ENCODE data around the gene UTP14C. TPM values are rescaled to one million over a fixed set of nuclear protein-coding genes. Genes with fewer than 3 reads are reported as not detected.

The UTP14C gene
- total RNA-seq, 1 donor from 2014 or later, result 10.7 TPM

DNA sequence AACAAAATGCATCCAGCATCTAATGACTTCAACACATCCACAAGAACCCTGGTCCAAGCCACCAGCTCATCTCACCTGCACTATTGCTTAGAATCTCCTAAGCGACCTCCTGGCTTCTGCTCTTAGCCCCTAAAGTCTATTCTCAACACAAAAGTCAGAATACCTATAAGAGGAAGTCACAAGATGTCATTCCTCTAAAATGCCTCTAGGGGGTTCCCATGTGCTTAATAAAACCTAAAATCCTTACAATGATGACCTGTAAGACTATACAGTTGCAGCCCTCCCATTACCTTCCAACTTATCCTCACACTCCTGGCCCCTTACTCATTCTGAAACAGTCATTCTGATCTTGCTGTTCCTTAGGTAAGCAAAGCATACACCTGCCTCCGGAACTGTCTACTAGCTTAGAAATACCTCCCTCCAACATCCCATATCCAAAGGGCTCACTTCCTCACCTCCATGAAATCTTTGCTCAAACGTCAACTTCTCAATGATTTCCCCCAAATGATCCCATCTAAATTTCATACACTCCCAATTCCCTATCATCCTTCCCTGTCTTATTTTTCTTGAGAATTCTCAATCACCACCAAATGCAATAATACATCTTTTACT lies 23.3 kb upstream of the UTP14C start:
- intact Hi-C loops (cut with micrococcal nuclease), result loop anchor here (2.0 kb wide), 1 partner anchor 126 kb away; no protein-coding TSS in a partner anchor
- ATAC-seq (peak; percentile 50), DNase-seq (no peak)

DNA sequence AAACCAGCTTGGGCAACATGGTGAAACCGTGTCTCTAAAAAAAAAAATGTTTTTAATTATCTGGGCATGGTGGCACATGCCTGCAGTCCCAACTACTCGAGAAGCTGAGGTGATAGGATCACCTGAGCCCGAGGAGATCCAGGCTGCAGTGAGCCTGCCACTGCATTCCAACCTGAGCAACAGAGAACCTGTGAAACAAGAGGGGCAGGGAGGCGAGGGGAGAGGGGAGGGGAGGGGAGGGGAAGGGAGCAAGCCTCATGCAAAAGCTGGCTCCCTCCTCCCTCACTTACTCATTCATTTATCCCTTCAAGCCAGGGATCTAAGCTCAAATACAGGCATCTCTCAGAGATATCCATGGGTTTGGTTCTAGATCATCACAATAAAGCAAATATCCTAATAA lies 22.1 kb upstream of the UTP14C start:
- DNase-seq, result no peak
- no peak for ATAC-seq
- intact Hi-C loops (cut with micrococcal nuclease), result no loop called here

DNA sequence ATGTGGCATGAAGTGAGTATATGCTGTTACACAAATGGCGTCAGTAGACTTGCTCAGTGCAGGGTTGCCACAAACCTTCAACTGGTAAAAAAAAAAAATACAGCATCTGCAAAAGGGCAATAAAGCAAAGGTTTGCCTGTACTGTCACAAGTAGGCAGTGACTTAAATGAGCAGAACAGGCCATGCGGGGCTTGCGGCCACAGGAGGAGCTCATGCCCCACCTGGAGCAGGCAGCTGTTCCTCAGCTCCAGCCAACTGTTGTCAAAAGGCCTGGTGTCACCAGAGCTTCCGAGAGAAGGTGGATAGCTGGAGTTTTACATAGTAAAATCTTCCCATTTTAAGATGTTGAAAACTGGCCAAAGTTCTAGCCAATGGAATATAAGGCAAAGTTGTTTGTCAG lies 20.9 kb upstream of the UTP14C start:
- intact Hi-C loops (cut with micrococcal nuclease), result no loop called here
- ATAC-seq (no peak), DNase-seq (no peak)

DNA sequence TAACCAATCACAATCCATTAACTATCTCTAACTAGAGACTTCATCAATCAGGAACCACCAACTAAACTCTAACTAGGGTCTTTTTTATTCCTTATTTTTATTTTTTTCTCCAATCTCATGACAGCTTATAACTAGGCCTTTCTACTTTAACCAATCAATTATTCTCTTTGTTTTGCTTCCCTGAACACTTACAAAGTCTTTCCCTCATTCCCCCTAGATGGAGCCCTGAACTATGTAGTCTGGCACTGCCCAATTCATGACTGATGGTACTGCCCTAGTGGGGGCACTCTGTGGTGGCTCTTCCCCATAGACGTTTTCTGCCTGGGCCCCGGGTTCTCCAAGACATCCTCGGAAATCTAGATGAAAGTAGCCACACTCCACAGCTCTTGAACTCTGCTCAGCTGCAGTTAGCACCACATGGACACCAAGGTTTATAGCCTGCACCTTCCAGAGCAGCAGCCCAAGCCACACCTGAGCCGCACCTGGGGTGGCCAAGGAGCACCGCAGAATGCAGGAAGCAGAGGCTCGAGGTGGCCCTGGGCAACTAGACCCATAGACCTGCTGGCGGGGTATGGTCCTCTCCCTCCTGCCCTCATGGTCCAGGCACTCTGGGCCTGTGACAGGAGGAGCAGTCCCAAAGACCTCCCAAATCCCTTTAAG lies 19.9 kb upstream of the UTP14C start:
- intact Hi-C loops (cut with micrococcal nuclease), result no loop called here
- ATAC-seq (no peak), DNase-seq (no peak)

DNA sequence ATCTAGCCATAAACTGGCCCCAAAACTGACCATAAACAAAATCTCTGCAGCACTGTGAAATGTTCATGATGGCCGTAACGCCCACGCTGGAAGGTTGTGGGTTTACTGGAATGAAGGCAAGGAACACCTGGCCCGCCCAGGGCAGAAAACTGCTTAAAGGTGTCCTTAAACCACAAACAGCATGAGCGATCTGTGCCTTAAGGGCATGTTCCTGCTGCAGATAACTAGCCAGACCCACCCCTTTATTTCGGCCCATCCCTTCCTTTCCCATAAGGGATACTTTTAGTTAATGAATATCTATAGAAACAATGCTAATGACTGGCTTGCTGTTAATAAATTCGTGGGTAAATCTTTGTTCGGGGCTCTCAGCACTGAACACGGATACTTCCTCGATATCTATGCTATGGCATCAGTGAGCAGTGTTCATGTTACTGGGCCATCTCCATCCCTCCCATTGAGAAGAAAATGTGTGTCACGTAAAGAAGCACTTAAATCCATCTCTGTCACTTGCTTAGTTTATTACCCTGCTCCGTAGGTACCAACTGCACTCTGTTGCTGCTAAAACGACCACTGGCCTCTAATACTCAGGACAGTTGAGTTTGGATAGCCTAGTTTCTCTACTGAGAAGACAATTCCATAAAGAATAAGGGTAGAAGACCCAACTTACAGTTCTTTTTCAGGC lies 18.5 kb upstream of the UTP14C start:
- intact Hi-C loops (cut with micrococcal nuclease), result no loop called here
- no peak for DNase-seq
- no peak for ATAC-seq

GRCh38 chr13:52006523-52007245 lies 17.8 kb upstream of the UTP14C start:
- intact Hi-C loops (cut with micrococcal nuclease), result no loop called here
- no peak for ATAC-seq
- no peak for DNase-seq

DNA sequence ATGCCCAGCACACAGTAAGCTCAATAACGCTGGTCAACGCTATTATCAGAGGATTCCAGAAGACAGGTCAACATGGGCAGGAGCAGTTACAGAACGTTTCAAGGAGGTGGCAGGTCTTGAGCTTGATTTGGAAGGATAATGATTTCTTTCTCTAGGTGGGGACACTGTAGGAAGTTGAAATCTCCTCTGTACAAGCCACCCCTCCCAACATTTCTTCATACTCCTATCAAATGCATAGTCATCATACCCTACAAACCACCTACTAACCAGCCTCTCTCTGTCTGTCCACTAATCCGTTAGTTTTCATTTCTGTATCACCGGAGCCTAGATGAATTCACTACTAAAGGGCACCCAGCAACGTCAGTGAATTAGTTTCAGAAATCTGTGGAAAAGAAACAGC lies 14.5 kb upstream of the UTP14C start:
- ATAC-seq, result no peak
- intact Hi-C loops (cut with micrococcal nuclease), result no loop called here
- DNase-seq, result no peak

DNA sequence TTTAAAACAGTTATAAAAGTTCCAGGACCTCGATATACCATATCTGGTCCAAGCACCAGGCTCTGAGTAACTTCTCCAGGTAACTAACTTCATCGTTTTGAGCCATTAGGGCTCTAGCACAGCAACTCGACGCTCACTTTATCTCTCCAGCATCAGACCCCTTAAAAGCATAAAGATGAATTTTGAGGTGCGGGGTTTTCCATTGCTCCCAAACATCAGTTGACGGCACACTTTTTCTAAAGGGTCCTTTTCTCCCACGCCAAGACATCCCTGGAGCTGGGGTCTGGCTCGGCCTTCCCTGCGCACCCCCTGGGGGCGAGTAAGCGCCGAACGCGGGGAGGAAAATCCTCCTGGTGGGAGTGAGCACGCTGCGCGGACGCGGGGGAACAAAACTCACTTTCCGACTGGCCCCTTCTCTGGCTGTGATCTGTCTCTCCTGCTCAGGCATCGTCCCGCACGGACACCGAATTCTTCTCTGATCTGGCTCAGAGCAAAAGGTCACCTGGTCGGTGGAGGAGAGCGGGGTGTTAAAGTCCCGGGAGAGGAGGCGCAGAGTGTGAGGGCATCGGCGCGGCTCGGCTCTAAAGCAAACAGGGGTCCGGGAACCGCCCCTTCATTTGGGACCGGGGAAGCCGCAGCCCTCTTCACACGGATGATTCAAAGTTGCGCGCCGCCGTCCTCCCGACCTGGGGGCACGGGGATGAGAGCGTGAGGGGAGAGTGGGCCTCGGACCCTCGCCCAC lies 13.4 kb upstream of the UTP14C start, which contains the start of gene ATP7B:
Gene ATP7B, minus strand, starts transcription at position 561 of the 742 bp plus-strand sequence. Its CDS starts 113 bp downstream, at position 448.
- DNase-seq, result peak; percentile 30
- intact Hi-C loops (cut with micrococcal nuclease), result no loop called here

GRCh38 chr13:52011632-52012511 lies 12.6 kb upstream of the UTP14C start, which contains the start of gene ALG11:
Gene ALG11, plus strand, starts transcription at chr13:52012398. Its CDS starts 21 bp downstream, at chr13:52012419.
- ATAC-seq, result peak; percentile 100
- DNase-seq, result peak; percentile 100
- intact Hi-C loops (cut with micrococcal nuclease), result no loop called here

More for the DNA sequence above, 13.4 kb upstream of the UTP14C start, which contains the start of gene ATP7B:
- peak; percentile 44 for ATAC-seq

DNA sequence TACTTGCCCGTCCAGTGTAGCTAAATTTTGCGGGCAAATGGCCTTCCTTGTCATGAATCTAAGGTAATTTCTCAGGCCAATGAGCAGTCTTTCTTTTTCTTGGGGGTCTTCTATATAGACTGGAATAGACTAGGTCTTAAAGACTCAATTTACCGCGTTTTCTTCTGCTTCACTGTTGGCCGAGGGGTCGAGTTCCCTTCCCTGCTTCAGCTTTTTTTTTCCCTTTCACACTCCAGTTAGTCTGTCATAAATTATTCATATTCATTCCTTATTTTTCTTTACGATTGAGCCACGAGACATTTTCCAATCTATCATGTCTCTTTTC lies 12.0 kb upstream of the UTP14C start:
- no peak for ATAC-seq

DNA sequence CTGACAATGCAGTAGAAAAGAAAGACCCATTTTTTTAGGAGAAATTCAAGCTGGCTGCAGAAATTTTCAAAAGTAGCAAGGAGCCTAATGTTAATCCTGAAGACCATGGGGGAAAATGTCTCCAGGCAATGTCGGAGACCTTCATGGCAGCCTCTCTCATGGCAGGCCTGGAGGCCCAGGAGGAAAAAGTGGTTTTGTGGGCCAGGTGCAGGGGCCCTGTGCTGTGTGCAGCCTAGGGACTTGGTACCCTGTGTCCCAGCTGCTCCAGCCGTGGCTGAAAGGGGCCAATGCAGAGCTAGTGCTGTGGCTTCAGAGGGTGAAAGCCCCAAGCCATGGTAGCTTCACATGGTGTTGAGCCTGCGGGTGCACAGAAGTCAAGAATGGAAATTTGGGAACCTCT lies 8.2 kb upstream of the UTP14C start:
- DNase-seq (no peak), ATAC-seq (no peak)
- intact Hi-C loops (cut with micrococcal nuclease), result no loop called here

More for the DNA sequence above, 12.0 kb upstream of the UTP14C start:
- intact Hi-C loops (cut with micrococcal nuclease), result no loop called here
- DNase-seq, result no peak

DNA sequence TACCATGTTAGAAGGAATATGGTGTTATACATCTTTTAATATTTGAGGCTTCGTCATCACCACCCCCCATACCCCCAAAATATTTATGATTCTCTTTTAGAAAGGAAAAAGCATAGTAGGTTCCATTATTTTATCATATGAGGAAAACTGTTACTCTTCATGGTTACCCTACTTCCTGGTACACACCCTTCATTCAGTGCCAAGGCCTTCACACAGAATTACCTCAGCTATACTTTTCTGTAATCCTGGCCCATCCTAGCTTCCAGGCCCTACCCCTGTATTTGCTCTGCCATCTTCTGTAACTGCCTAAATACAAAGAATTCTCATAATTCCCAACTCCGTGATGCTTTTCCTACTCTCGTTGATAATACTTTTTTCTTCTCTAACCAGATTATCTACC lies 4.3 kb upstream of the UTP14C start:
- intact Hi-C loops (cut with micrococcal nuclease), result no loop called here
- ATAC-seq, result no peak
- no peak for DNase-seq

GRCh38 chr13:52022356-52022755 lies 2.1 kb upstream of the UTP14C start:
- DNase-seq (no peak), ATAC-seq (no peak)
- intact Hi-C loops (cut with micrococcal nuclease), result no loop called here

GRCh38 chr13:52025475-52026245 lies 1.2 kb downstream of the UTP14C start:
- intact Hi-C loops (cut with micrococcal nuclease), result no loop called here
- DNase-seq, result no peak
- no peak for ATAC-seq

GRCh38 chr13:52026246-52026626 lies 1.7 kb downstream of the UTP14C start:
- intact Hi-C loops (cut with micrococcal nuclease), result no loop called here
- DNase-seq (no peak), ATAC-seq (no peak)

DNA sequence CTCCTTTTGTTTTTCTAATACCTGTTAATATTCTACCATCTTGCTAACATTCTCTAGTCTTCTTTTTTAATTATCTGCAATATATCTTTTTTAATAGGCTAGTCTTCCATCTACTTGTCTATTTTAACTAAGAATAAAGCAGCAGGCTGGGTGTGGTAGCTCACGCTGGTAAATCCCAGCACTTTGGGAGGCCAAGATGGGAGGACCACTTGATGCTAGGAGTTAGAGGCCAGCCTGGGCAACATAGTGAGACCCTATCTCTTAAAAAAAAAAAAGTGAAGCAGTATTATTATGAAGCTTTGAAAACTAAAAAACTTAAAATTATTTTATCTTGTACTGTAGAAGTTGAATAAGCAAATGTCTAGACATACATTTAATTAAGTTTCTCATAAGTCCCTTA lies 3.3 kb downstream of the UTP14C start:
- intact Hi-C loops (cut with micrococcal nuclease), result no loop called here
- DNase-seq, result no peak
- no peak for ATAC-seq

DNA sequence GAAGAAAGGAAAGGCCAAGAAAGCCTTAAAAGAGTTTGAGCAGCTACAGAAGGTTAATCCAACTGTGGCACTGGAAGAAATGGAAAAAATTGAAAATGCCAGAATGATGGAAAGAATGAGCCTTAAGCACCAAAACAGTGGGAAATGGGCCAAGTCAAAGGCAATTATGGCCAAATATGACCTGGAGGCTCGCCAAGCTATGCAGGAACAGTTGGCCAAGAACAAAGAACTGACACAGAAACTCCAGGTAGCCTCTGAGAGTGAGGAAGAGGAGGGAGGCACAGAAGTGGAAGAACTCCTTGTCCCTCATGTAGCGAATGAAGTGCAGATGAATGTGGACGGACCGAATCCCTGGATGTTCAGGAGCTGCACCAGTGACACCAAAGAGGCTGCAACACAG lies 5.1 kb downstream of the UTP14C start:
- intact Hi-C loops (cut with micrococcal nuclease), result no loop called here
- no peak for DNase-seq
- ATAC-seq, result no peak

All from left ventricle myocardium superior (tissue), 1 donor.